Measurements from ENCODE around the gene HJV. TPM values are rescaled to one million over a fixed set of nuclear protein-coding genes. Genes with fewer than 3 reads are reported as not detected.

HJV gene
- total RNA-seq, 2 donors from 2014 or later: not detected

DNA sequence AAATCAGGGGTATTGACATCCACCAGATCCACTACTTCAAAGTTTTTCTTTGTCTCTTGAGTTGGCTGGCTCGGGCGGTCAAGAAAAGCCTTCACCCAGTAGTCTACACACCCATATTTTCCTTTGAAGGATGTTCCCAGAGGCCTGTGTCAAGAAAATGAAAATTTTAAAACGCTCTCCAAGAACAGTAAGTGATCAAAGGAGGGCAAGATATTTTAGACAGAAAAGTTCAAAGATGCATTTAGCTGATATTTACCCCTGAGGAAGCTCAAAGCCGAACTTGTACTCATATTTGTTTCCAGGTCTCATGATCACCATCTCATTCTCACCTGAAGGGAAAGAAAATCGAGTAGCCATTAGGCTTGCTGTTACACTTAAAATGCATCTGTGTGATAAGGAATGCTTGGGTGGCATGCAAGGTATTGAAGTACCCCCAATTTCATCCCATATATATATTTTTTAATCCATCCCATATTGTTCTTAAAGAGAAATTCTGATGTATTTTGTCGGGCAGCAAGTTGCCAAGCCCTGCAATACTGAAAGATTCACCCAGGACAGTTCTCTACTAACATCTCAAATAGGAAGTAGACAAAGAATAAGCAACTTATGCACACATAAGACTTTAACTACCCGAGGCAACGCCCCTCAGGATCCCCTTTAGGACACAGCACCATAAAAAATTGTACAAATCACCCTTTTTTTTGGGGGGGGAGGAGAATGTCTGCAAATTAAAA lies 26.2 kb downstream of the HJV start:
- Mint-ChIP-seq H3K27ac (peak overlapping the region; percentile 99), H3K9me3 (no peaks in the 10 kb centered on the region), H3K4me1 (ENCODE audit: low read depth) (peaks cover 84% of the 10 kb centered on the region), H3K27me3 (ENCODE audit: low read depth) (no peaks in the 10 kb centered on the region), H3K36me3 (ENCODE audit: insufficient read depth in 2 of 2) (peaks cover 28 to 37% of the 10 kb centered on the region in 2 donors), H3K4me3 (peak overlapping the region; percentile 100)
- ATAC-seq (replicated peaks in 1 of 2): no peak
- no peak for DNase-seq

DNA sequence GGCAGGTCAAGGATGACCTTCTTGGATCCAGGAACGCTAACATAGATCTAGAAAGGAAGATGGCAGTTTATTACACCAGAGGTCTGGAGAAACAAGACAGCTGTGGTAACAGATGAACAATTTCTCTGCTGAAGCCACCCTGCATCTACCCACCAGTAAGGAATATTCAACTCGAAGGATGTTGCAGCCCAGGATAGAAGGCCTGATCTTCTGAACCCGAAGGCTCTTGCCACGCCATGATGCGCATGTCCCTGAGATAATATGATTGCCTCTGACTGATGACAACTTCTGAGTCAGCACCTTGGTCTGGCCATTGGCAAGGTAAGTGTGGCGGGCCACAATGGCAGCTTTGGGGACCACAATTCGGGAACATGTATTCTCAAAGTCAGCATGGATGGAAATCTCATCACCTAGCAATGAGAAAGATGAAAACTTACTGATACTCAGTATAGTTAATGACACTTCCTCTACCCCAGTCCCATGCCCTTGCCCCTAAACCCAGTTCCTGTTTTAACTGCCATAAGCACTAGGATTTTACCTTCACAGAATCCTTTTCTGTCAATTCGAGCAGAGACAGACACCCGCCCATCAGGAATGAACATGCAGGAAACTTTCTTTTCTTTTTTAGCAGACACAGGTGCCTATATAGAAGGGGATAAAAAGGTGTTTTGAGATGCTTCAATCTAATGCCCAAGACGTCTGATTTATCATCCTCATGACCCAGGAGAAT lies 27.0 kb downstream of the HJV start:
- DNase-seq: peak; percentile 49 to 57
- peak overlapping the region; percentile 99 for H3K27ac Mint-ChIP-seq
- no peaks in the 10 kb centered on the region for H3K9me3 Mint-ChIP-seq
- peaks cover 28 to 37% of the 10 kb centered on the region in 2 donors for H3K36me3 Mint-ChIP-seq (ENCODE audit: insufficient read depth in 2 of 2)
- H3K4me3 Mint-ChIP-seq: peak overlapping the region; percentile 100
- H3K27me3 Mint-ChIP-seq (ENCODE audit: low read depth): no peaks in the 10 kb centered on the region
- H3K4me1 Mint-ChIP-seq (ENCODE audit: low read depth): peaks cover 81% of the 10 kb centered on the region
- ATAC-seq (replicated peaks in 1 of 2): peak; percentile 28 to 34

DNA sequence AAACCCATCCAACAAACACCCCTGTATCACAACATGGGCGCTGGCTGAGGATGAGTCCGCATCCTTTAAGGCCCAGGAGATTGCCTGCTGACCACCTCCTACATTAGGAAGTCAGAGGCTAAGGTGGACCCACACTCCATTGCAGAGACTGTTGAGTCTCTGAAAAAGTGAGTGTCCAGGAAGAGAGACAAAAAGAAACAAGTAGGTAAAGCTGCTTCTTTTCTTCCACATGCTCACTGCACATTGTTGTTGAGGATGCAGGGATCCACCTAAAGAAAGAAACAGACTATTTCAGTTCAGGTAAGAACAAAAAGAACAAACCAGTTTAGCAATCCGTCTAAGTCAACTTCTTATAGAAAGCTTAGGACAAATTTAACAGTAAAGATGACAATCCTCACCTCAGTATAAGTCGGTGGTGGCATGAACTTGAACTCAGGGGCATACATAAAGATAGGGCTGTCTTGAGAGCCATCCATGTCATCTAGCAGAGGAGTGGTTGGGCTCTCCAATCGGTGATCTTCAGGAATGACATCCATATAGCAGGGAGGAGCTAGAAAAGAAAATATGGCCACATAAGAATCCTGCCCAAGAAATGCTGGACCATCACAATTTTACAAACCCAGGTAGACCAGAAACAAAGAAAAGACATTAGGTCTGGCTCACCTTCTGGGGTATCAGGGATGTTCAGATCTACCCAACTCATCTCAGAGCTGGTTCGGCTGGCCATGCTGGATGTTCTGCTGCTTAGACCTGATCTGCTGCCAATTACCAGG lies 27.7 kb downstream of the HJV start:
- Mint-ChIP-seq H3K36me3 (ENCODE audit: insufficient read depth in 2 of 2) (peaks cover 28 to 37% of the 10 kb centered on the region in 2 donors), H3K27ac (peak overlapping the region; percentile 99)

DNA sequence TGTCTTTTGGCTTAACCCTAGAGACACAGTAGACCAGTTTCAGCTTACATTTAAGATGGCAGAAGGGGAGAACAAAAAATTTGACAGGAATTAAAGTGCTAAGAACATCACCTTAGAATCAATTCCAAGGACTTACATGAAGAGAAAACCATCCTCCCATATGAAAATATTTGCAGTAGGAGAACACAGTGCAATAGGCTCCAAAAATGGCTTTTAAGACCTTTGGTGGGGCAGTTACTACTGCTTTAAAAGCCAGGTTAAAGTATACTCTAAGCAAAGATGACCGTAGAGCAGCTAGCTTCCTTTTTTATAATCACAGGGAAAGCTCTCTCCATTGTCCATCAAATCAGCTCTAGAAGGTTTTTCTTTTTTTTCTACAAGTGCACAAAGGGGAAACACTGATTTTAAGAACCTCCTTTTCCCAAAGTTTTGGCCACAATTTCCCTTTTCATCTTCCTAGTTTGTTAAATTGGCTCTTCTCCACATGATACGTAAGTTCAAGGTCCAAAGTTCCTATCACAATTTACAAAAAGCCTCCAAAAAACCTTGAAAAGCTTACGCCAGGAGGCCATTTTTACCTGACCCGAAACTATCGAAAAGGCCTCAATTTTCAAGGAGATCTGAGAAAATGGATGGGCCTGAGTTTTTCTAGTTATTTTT lies 28.4 kb downstream of the HJV start:
- no peaks in the 10 kb centered on the region for H3K9me3 Mint-ChIP-seq
- H3K4me3 Mint-ChIP-seq: peak overlapping the region; percentile 100
- ATAC-seq (replicated peaks in 1 of 2) (no peak), DNase-seq (no peak)
- peak overlapping the region; percentile 99 for H3K27ac Mint-ChIP-seq
- H3K4me1 Mint-ChIP-seq (ENCODE audit: low read depth): peaks cover 75% of the 10 kb centered on the region
- peaks cover 28 to 37% of the 10 kb centered on the region in 2 donors for H3K36me3 Mint-ChIP-seq (ENCODE audit: insufficient read depth in 2 of 2)
- no peaks in the 10 kb centered on the region for H3K27me3 Mint-ChIP-seq (ENCODE audit: low read depth)

More for the DNA sequence above, 27.7 kb downstream of the HJV start:
- DNase-seq (no peak), ATAC-seq (replicated peaks in 1 of 2) (no peak)
- Mint-ChIP-seq H3K27me3 (ENCODE audit: low read depth) (no peaks in the 10 kb centered on the region), H3K4me3 (peak overlapping the region; percentile 100), H3K4me1 (ENCODE audit: low read depth) (peaks cover 75% of the 10 kb centered on the region), H3K9me3 (no peaks in the 10 kb centered on the region)

DNA sequence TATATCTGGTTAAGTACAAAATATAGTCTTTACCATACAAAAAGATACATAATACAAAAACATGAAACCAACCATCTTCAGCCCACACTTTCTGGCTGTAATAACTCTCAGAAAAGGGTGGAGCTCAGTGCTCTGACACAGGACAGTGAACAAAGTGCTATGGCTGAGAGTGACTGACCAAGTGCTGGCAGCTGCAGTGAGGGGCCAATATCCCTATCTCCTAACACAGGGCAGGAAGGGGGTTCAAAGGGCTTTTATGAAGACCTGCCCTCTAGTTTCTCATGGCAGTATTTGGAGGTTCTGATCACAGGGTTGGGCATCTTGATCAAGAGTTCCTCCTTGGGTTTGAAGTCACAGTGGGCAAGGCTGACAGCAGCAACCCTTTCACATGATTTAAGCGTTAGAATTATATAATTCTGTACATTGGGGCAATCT lies 29.0 kb downstream of the HJV start:
- H3K27me3 Mint-ChIP-seq (ENCODE audit: low read depth): no peaks in the 10 kb centered on the region
- peaks cover 28 to 37% of the 10 kb centered on the region in 2 donors for H3K36me3 Mint-ChIP-seq (ENCODE audit: insufficient read depth in 2 of 2)
- ATAC-seq (replicated peaks in 1 of 2) (no peak), DNase-seq (no peak)
- H3K4me1 Mint-ChIP-seq (ENCODE audit: low read depth): peaks cover 75% of the 10 kb centered on the region
- H3K4me3 Mint-ChIP-seq: peak overlapping the region; percentile 100
- H3K9me3 Mint-ChIP-seq: no peaks in the 10 kb centered on the region
- peak overlapping the region; percentile 99 for H3K27ac Mint-ChIP-seq

DNA sequence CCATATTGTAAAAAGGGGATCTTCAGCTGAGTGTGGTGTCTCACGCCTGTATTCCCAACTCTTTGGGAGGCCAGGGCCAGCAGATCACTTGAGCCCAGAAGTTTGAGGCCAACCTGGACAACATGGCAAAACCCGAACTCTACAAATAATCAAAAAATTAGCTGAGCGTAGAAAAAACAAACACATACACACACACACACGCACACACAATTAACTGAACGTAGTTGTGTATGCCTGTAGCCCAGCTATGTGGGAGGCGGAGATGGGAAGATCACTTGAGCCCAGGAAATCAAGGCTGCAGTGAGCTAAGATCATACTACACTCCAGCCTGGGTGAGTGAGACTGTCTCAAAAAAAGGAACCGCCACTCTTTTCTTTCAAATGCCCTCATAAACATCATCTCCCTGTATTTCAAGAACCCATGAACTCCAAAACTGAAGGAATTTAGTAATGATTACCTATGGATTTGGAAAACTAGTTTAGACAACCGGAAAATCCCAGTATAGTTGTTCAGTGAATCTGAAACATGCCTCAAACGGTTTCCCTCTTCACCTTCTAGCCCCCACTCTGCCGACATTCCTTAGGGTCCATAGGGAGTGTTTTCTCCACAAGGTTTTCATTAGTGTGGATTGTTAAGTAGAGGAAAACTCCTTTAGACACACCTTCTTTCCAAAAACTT lies 29.7 kb downstream of the HJV start:
- Mint-ChIP-seq H3K27ac (peak overlapping the region; percentile 99), H3K36me3 (ENCODE audit: insufficient read depth in 2 of 2) (peaks cover 28 to 37% of the 10 kb centered on the region in 2 donors), H3K27me3 (ENCODE audit: low read depth) (no peaks in the 10 kb centered on the region), H3K4me3 (peak overlapping the region in 1 of 2 donors; percentile 50), H3K9me3 (no peaks in the 10 kb centered on the region), H3K4me1 (ENCODE audit: low read depth) (peaks cover 73% of the 10 kb centered on the region)
- ATAC-seq (replicated peaks in 1 of 2): no peak
- DNase-seq: no peak

DNA sequence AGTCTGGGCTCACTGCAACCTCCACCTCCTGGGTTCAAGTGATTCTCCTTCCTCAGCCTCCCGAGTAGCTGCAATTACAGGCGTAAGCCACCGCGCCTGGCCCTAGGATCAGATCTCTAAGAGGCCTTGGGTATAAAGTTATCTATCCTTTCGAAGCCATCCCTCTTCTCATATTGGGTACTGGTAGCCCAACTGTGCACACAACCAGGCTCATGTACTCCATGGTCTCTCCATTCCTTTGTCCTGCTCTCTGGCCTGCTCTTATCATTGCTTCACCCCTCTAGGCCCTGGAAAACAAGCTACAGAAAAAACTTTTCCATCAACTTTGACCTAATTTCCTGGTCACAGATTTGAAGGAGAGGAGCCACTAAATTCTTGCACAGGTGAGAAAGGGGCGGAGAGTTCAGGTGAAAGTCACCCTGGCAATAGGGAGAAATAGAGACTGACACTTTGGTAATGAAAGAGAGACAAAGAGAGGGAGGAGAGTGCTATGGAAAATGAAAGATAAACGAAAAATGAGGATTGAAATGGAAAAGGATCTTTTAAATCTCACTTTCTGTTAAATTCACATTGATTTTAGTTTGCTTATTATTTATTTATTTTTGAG lies 31.2 kb downstream of the HJV start:
- H3K27me3 Mint-ChIP-seq (ENCODE audit: low read depth): no peaks in the 10 kb centered on the region
- H3K36me3 Mint-ChIP-seq (ENCODE audit: insufficient read depth in 2 of 2): peaks cover 19 to 32% of the 10 kb centered on the region in 2 donors
- no peaks in the 10 kb centered on the region for H3K9me3 Mint-ChIP-seq
- H3K27ac Mint-ChIP-seq: peak overlapping the region; percentile 10
- H3K4me3 Mint-ChIP-seq: no peak overlapping the region
- H3K4me1 Mint-ChIP-seq (ENCODE audit: low read depth): peaks cover 67% of the 10 kb centered on the region
- no peak for ATAC-seq (replicated peaks in 1 of 2)
- no peak for DNase-seq

DNA sequence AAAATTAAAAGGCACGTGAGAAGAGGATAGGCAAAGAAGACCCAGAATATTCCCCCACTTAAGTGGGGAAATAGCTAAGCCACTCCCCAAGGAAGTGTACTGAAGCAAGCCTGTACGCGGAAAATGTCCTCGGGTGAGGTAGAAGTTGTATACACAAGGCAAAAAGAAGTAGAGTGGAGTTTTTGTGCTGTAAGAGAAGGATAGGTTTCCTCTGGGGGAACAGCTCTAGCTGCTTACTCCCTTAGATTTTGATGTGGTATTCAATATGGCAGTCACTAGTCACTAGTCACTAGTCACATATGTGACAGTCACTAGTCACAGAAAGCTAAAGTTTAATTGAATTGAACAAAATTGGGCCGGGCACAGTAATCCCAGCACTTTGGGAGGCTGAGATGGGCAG lies 32.8 kb downstream of the HJV start:
- Mint-ChIP-seq H3K27me3 (ENCODE audit: low read depth) (no peaks in the 10 kb centered on the region), H3K27ac (peak overlapping the region; percentile 43), H3K36me3 (ENCODE audit: insufficient read depth in 2 of 2) (peaks cover 4 to 17% of the 10 kb centered on the region in 2 donors), H3K4me1 (ENCODE audit: low read depth) (peaks cover 55% of the 10 kb centered on the region), H3K9me3 (no peaks in the 10 kb centered on the region), H3K4me3 (peak overlapping the region; percentile 13 to 19)
- ATAC-seq (replicated peaks in 1 of 2) (peak; percentile 23 to 30), DNase-seq (no peak)

DNA sequence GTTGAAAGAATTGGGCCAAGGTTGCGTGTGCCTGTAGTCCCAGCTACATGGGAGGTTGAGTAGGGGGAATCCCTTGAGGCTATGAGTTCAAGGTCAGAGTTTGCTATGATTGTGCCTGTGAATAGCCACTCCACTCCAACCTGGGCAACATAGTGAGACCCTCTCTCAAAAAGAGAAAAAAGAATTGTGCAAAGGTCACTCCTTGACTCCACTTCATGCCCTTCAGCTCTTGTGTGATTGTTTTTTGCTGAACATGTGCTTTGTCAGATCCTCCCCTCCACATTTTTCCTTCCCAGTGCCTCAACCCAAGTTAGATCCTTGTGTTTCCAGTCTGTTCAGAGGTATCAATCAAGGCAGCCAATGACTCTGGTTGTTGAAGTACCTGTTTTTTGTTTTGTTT lies 33.6 kb downstream of the HJV start:
- no peak overlapping the region for H3K27ac Mint-ChIP-seq

DNA sequence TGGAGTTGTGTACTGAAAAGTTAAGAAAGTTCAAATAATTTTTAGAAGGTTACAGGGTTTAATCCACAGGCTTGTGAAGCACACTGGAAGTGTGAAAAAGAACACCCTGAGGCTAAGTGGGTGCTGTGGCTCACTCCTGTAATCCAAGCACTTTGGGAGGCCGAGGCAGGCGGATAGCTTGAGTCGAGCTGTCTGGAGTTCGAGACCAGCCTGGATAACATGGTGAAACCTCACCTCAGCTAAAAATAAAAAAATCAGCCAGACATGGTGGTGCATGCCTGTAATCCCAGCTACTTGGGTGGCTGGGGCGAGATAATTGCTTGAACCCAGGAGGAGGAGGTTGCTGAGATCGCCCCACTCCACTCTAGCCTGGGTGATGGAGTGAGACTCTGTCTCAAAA lies 35.0 kb downstream of the HJV start:
- Mint-ChIP-seq H3K27me3 (ENCODE audit: low read depth) (no peaks in the 10 kb centered on the region), H3K4me1 (ENCODE audit: low read depth) (peaks cover 33% of the 10 kb centered on the region), H3K9me3 (no peaks in the 10 kb centered on the region), H3K36me3 (ENCODE audit: insufficient read depth in 2 of 2) (no peaks in the 10 kb centered on the region), H3K4me3 (no peak overlapping the region), H3K27ac (no peak overlapping the region)
- ATAC-seq (replicated peaks in 1 of 2) (no peak), DNase-seq (no peak)

More for the DNA sequence above, 33.6 kb downstream of the HJV start:
- ATAC-seq (replicated peaks in 1 of 2) (no peak), DNase-seq (no peak)
- no peak overlapping the region for H3K4me3 Mint-ChIP-seq
- H3K27me3 Mint-ChIP-seq (ENCODE audit: low read depth): no peaks in the 10 kb centered on the region
- peaks cover 1 to 8% of the 10 kb centered on the region in 2 donors for H3K36me3 Mint-ChIP-seq (ENCODE audit: insufficient read depth in 2 of 2)
- H3K9me3 Mint-ChIP-seq: no peaks in the 10 kb centered on the region
- peaks cover 47% of the 10 kb centered on the region for H3K4me1 Mint-ChIP-seq (ENCODE audit: low read depth)

DNA sequence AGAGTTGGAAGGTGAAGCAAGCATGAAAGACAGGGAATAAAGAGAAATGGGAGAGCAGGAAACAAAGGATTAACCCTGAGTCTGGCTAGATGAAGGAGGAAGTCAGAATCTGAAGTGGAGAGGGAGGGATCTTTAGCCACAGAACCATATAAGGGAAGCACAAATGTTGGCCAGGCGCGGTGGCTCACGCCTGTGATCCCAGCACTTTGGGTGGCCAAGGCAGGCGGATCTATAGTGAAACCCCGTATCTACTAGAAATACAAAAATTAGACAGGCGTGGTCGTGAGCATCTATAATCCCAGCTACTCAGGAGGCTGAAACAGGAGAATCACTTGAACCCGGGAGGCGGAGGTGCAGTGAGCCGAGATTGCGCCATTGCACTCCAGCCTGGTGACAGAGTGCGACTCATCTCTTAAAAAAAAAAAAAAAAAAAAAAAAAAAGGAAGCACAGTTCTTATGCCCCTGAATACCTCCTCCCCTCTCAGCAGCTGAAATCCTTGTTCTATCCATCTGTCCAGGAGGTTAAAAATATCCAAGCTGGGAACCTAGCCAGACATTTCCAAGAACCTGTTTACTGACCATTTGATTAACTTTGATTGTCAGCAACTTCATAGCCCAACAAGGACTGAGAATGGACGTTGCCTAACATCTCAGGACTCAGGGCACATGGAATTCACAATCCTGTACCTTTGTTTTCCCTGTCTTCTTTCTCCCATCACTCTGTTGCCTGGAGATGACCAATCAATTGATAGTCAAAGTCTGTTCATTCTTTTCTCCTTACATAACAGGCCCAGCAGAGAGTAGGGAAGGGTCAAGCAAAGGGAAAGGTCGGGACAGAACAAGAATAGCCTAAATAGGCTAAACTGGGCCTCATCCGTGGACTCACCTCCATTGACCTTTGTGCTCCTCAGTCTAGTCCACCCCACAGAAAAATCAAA lies 35.8 kb downstream of the HJV start:
- H3K27ac Mint-ChIP-seq: peak overlapping the region; percentile 62
- ATAC-seq (replicated peaks in 1 of 2) (no peak), DNase-seq (no peak)
- peaks cover 28% of the 10 kb centered on the region for H3K4me1 Mint-ChIP-seq (ENCODE audit: low read depth)
- H3K9me3 Mint-ChIP-seq: no peaks in the 10 kb centered on the region
- peak overlapping the region; percentile 55 to 61 for H3K4me3 Mint-ChIP-seq
- H3K36me3 Mint-ChIP-seq (ENCODE audit: insufficient read depth in 2 of 2): no peaks in the 10 kb centered on the region
- H3K27me3 Mint-ChIP-seq (ENCODE audit: low read depth): no peaks in the 10 kb centered on the region

Data from activated T-cell treated with anti-CD3 and anti-CD28 coated beads, Interleukin-2, amount 50 U/mL, for 72 hours (primary cell).